ENCODE results near the gene RET.

RET gene

DNA sequence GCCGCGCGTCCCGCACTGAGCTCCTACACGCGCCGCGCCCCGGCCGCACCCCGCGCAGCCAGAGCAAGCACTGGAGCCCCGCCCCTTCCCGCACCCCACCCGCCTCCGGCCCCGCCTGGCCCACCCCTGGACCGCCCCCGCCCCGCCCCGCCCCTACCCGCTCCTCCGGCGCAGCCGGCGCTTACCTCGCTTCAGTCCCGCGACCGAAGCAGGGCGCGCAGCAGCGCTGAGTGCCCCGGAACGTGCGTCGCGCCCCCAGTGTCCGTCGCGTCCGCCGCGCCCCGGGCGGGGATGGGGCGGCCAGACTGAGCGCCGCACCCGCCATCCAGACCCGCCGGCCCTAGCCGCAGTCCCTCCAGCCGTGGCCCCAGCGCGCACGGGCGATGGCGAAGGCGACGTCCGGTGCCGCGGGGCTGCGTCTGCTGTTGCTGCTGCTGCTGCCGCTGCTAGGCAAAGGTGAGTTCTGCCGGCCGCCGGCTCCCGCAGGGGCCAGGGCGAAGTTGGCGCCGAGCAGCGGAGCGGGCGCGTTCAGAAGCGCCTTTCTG is at the start of gene RET:
TSS of gene RET (plus strand) at position 194 of the 545 bp plus-strand sequence. CDS start at position 384, 190 bp downstream.
- no peak for DNase-seq (ENCODE audit: low read depth in 2 of 2)

DNA sequence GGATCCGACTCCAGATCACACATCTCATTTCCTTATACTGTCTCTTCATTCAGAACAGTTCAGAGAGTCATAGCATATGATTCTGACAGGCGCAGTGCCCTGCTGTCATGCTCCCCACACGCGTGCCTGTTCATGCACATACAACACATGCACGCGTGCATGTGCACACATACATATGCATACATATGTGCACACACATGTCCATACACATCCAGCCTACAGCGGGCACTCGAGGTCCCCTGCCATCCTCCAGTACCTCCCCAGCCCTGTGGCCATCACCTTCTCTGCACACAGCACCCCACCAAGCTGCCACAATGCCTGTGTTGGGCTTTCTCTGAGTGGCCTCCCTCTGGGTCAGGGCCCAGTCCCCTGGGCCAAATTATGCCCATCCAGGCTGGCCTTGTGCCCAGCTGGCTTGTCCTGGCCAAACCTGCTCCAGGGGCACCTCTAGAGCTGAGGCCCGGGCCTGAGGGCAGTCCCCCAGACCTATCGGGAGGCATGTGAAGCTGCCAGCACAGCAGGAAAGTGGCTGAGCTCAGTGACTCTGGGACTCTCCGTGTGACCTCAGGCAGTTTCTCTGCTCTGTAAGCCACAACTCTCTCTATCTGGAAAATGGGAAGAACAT is 49.4 kb upstream of the RET start:
- DNase-seq (ENCODE audit: low read depth in 2 of 2): no peak

DNA sequence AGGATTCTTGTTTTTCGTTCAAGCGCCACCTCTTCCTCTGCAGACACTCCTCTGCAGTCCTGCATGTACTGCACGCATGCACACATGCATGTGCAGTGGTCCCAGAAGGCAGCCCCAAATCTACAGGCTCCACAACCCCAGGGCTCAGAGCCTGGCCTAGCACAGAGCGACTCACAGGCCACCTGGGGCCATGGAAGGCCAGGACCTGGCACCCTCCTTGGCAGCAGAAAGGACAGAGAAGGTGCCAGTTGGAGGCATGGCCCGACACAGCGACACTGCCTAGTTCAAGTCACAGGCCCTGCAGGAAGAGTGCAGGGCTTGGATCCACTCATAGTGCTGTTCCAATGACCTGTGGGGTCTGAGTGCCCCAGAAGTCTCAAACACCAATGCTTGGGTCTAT is 48.7 kb upstream of the RET start:
- DNase-seq (ENCODE audit: low read depth in 2 of 2): no peak

DNA sequence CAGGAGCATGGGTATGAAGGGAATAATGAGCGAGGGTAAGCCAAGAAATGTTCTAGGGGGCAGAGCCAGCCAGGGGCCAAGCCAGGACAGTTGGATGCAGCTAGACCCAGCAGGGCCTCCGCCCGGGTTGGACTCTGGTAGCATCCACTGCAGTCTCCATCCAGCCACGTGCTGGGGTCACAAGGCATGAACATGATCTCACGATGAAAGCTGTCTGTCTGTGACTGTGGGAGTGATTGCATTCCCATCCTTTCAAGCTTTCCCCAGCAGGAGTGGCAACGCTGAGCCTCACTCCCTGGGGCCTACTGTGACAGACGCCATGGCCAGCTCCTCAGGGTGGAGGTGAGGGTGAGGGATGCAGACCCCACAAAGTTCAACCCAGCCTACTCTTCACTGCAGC is 47.8 kb upstream of the RET start:
- no peak for DNase-seq (ENCODE audit: low read depth in 2 of 2)

DNA sequence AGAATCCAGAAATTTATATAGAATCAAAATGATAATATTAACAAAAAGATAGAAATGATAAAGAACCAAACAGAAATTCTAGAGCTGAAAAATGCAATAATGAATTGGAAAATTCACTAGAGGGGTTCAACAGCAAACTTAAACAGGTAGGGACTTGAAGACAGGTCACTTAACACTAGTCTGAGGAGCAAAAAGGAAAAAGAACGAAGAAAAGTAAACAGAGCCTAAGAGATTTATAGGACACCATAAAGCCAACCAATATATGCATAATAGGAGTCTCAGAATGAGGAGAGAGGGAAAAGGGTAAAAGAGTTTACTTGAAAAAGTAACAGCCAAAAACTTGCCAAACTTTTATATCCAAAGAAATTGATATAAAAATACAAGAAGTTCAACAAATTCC is 44.3 kb upstream of the RET start:
- no peak for DNase-seq (ENCODE audit: low read depth in 2 of 2)

DNA sequence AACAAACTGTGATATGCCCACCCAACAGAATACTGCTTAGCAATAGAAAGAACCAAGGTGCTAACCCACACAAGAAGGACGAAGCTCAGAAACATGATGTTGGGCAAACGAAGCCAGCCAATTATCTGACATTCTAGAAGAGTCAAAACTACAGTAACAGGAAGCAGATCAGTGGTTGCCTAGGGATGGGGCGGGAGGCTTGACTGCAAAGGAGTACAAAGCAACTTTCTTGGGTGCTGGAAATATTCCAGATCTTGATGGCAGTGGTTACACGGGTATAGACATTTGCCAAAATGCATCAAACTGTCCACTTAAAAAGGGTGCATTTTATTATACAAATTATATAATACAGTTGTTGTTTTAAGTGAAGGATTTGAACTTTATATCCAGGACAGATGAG is 41.1 kb upstream of the RET start:
- no peak for DNase-seq (ENCODE audit: low read depth in 2 of 2)

DNA sequence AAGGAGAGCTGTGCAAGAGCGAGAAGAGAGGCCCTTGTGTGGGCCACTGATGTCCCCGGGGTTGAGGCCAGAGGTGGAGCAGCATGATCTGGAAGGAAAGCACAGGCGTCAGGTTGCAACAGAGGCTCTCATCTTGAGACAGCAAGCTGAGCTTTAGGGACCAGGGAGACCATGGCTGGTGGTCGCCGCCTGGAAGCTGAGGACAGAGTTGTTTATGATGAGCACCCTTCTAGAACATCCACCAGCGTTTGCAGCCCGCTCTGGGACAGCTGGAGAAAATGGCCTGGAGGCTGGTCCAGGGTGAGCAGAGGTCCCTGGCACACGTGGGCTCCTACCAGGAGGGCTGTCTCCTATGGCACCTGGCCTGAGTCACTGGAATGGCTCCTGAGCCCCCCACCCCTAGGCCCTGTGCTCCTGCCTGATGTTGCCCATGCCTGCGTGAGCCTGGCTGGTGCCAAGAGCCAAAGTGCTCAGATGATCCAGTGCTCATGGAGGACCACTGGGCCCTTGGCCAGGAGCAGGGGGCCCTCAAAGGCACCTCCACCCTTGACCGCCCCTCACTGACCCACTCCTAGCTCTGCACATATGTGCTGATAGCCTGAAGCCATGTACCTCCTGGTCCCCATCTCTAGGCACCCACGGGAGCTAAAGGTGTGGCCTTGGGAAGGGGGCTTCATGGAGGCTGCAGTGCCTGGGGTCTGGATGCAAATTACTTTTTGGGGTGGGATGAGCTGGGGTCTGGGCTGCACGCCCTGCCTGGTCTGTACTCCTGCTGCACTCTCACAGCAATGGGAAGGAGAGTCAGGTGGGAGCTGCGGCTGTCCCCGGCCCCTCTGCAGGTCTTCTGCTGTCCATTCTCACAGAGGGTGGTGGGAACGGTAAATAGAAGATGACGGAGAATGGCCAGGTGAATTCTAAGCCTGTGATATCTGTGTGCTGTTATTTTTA is 40.1 kb upstream of the RET start:
- no peak for DNase-seq (ENCODE audit: low read depth in 2 of 2)

DNA sequence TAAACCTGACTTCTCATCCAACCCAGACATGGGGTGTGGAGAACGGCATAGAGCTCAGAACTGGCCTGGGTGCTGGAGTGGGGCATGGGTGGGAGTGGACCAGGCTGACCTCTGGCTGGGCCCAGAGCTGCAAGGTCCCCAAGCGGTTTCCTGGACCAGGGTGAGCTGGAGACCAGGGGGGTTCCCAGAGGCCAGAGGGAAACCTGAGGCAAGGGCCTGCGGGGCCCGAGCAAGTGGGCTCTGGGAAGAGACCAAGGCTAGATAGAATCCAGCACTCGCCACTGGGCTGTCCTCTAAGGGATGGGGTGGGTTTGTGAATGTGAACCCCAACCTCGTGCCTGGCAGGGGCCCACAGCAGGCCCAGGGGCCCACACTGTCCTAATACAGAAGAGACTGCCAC is 39.4 kb upstream of the RET start:
- no peak for DNase-seq (ENCODE audit: low read depth in 2 of 2)

DNA sequence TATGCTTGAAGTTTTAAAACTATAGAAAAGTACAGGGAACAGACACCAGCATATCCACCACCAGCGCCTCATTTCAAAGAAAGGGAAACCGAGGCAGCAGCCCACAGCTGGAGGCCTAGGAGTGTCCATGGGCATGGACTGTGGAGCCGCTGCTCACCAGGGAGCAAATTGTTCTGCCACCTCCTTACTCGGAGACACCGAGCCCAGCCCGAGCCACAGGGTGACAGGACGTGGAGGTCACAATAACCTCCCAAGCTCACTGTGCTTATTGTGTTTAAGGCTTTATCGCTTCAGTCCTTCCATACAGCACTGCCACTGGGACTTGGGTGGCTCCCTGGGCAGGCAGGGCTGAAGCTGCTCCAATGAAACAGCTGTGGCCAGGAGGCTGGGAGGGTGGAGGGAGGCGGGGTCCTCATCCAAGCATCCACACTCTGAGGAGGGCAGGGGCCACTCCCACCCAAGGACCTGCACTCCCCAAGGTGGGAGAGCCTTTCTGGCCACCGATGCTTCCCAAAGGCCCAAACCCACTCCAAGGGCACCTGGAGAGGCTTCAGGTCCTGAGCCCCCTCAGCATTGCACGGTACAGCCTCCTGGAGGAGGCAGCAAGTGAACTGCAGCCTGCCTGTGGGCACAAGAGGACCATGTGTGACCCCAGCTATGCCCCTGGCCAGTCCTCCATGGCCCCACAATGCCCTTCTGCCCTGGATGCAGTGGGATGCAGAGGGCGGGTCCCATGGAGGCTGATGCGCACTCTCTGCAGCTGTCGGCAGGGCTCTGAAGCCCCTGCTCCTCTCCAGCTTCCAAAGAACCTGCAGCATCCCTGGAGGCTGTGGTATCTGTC is 38.7 kb upstream of the RET start:
- DNase-seq (ENCODE audit: low read depth in 2 of 2): no peak

DNA sequence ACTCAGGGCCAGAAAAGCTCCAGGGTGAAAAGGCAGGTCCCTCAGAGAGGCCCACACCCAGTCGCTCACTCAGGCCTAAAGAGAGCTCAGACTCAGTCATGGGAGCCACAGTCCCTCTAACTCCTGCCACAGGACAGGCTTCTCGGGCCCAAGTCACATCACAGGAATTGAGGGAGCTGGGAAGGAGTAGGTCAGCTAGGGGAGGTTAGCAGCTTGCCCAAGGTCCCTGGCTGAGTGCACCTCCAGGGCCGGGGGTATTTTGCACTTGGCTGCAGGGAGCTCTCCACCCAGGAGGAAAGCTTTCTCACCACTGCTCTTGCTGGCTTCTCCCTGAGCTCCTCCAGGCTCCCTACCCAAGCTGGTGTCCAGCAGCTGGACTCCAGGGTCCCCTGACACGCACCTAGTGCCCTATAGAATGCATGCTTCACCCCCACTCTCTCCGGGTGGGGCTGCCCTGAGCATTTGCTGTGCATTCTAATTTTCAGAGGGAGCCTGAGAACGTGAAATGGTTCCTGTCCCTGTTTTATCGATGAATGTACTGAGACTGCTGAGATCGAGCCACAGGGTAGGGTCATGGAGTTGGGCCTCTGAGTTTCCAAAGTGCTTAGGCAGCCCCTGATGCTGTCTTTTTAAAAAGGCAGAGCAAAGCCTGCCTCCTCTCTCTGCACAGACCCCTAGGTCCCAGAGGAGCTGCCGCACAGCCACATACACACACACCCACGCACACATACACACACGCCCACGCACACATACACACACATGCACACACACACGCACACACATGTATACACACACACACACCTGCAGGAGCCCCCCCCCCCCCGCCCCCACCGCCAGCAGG is 37.9 kb upstream of the RET start:
- no peak for DNase-seq (ENCODE audit: low read depth in 2 of 2)

DNA sequence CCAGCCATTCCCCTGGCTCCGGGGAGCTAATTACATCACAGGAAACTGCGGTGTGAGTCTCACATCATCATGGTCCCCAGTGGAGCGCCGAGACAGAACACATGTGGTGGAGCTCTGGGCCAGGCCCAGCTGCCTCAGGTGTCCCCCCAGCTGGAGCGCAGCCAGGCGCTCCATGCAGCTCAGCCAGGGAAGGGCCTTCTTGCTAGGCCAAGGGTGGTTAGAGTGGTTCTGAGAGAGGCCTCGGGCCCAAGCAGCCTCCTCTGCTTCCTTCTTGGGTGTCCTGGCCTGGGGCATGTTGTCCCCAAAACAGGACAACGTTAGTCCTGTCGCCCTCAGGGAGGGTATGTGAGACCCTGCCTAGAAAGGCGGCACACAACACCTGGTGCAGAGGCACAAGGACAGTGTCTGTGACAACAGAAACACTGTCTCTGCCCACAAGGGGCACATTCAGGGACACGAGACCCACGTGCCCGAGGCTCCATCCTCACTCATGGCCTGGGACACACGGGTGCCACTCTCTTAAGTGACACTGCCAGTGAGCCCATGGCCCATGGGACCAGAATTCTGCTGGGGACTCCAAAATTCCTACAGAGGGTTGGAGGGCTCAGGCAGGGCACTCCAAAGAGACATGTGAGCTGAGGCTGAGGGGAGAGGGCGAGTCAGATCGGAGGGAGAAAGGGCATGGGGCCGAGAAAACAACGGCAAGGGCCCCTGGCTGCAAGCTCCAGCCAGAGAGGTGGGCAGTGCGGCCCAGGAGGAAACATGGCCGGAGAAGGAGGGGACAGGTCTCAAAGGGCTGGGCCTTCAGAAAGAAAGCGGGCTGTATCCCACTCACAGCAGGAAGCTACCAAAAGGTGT is 37.0 kb upstream of the RET start:
- DNase-seq (ENCODE audit: low read depth in 2 of 2): no peak

DNA sequence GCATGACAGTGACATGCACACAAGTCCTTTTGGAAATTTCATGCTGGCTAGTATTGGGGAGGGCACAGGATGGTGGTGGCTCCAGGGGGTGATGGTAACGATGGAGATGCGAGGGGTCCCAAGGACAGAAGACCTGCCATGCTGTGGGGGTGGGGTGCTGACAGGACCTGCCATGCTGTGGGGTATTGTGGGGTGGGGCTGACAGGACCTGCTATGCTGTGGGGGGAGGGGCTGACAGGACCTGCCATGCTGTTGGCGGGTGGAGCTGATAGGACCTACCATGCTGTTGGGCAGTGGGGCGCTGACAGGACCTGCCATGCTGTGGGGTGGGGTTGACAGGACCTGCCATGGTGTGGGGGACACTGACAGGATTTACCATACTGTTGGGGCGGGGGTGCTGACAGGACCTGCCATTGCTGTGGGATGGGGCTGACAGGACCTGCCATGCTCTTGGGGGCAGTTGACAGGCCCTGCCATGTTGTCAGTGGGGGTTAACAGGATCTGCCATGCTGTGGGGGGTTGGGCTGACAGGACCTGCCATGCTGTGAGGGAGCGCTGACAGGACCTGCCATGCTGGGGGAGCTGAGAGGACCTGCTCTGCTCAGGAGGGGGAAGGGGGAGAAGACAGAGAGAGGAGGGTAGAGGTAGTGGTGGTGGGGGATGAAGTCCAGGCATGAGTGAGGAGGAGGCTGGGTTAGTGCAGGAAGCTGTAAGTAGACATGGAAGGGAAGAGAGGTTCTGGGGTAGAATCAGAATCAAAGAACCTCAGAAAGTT is 36.2 kb upstream of the RET start:
- DNase-seq (ENCODE audit: low read depth in 2 of 2): no peak

DNA sequence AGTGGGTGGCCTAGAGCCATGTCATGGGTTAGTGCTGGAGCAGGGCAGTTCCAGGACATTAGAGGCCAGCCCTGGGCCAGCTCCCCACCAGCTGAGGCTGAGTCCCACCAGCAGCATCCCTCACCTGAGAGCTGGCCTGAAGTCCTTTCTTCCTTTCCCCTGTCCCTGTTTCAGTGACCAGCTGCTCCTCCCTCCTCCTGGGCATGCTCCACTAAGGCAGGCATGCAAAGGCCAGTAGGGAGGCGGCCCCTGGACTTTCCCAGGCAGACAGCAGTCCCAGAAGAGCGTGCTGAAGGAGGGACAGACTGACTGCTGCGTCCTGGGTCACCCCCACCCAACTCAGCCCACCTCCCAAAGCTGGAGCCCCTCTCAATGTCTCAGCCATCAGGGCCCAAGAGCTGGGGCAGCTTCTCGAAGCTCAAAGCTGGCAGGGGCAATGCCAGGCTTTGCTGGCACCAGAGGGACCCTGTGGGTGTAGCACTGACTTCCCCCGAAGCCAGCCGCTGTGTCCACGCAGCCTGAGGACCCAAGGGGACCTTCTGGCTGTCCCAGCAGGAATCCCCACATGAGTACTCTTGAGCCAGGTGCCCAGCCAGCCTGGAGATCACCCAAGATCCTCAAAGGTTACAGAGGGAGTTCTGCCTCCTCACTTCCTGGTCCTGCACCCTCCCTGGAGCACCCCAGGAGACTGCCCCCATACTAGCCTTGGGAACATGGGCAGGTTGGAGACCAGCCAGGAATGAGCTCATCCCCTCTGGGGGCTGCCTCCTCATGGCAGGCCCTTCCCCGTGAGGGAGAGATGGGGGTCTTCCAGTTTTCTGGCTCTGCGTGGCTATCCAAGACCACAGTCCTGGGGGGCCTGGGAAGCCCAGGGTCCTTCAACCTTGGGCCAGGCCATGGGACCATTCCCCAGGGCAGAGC is 35.2 kb upstream of the RET start:
- DNase-seq (ENCODE audit: low read depth in 2 of 2): no peak

DNA sequence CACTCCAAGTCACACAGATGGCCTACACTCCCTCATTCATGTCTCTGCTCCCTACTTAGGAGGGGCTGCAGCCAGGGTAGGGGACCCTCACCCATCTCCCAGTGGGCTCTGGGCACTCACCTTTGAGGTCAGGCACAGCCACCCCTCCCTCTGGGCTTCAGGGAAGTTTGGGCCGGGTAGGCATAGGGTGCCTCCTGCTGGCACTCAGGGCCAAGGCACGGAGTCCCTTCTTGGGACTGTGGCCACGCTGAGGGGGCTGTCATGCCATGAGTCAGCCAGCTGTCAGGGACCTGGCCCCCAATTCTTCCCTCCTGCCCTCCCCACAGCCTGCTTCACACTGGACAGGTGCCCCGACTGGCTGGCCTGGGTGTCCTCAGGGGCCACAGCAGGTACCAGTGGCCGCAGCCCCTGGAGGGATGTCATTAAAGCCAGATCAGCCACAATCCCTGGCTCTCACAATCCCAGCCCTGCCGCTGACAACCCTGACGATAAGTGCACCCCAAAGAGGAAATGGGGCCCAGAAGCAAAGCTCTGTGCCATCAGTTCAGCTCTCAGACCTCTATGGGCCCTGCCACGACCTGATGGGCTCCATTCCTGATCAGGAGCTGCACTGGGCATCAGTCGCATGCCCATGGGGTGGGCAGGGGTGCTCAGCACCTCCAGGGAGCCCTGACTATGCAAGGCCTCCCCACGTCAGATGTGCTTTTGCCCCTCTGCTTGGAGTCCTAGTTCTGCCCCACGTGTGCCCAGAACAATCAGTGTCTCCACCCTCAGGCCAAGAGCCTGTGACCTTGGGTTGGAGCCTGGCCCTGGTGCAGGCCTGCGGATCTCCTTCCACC is 34.1 kb upstream of the RET start:
- DNase-seq (ENCODE audit: low read depth in 2 of 2): no peak

DNA sequence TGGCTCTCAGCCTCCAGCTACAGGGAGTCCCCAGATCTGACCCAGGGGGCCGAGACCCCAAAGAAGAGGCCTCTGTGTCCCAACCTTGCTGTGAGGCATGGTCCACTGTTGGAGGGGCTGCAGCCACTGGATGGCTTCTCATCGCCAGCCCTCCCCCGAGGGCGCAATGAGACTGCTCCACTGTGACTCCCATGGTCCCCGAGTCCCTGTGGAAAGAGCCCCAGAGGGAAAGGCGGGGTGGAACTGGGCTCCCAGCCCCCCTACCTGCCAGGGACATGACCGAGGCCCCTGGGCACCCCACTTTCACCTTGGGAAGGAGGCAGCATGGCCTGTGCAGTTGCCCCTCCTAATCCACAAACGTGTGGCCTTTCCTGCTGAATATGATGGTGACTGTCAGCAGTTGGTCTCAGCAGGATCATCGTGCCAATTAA is 33.5 kb upstream of the RET start:
- no peak for DNase-seq (ENCODE audit: low read depth in 2 of 2)

DNA sequence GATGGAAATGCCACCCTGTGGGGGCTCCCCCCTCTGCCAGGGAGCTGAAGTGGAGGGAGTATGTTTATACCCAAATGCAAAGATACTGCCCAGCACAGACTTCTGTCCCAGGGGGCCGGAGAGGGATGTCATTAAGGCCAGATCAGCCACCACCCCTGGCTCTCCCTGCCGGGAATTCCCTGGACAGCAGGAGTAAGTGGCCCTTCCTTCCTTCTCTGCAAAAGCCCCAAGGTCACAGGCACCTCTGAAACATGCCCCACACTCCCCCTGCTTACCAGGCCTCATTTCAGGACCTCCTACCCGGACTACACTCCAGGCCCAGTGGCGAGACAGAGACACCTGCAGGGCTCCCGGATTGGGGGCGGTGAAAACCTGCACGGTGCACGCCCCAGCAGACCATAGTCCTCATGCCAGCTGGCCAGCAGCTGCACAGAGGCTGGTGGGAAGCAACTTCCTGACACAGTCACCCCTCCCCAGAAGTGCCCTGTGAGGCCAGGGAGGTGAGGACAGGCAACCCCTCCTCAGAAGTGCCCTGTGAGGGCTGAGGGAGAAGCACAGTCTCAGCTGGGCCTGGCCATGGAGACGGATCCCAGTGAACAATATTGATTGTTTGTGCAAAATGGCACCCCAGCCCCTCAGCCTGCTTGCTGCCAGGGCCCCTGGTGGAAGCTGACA is 33.0 kb upstream of the RET start:
- DNase-seq (ENCODE audit: low read depth in 2 of 2): no peak

DNA sequence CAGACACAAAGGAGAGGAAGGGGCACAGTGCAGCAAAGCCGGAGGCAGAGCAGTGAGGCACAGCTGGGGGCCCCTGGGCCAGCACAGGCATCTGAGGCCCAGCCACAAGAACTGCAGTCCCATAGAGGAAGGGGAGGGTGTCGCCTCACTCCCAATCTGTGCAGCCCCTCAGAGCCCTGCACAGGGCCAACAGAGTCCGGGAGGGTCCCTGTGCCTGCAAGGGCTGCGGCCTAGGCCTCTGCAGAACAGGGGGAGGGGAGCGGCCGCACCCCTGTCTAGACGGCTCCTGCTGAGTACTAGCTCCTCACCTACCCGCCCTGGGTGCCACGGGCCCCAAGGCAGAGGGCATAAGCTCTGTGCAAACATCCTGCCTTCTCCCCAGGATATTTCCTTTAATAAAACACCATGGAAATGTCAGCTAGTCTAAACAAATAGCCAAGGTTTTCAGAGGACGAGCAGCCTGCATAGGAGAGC is 32.4 kb upstream of the RET start:
- no peak for DNase-seq (ENCODE audit: low read depth in 2 of 2)

All from stimulated activated CD4-positive, alpha-beta T cell treated with anti-CD3 and anti-CD28 coated beads, Interleukin-1b, Interleukin-23, amount 100 ng/mL, for 1 hour (primary cell).